ENCODE results near the gene NUP107. TPM values are rescaled to one million over a fixed set of nuclear protein-coding genes. Genes with fewer than 3 reads are reported as not detected.

The NUP107 gene
- total RNA-seq, 6 experiments from 2014 or later = 9.6 to 17.7 (median 11.9) TPM

GRCh38 chr12:68761901-68762630 lies 75.3 kb downstream of the NUP107 start:
- no peaks in the 10 kb centered on the region for H3K27me3 ChIP-seq
- peak in 3 of 4 donors; percentile 26 to 39 (median 30) for ATAC-seq
- H3K36me3 ChIP-seq = peaks cover 0 to 10% (median 0%) of the 10 kb centered on the region in 4 donors
- H3K27ac ChIP-seq = no peak overlapping the region
- H3K4me1 ChIP-seq = no peaks in the 10 kb centered on the region
- DNase-seq = no peak
- no peak overlapping the region for H3K4me3 ChIP-seq
- no peak for TF ChIP-seq CTCF (IDR thresholded peaks at IDR 0.05)
- TF ChIP-seq POLR2A (IDR thresholded peaks at IDR 0.05) = no peak
- intact Hi-C loops (cut with DNase I) = no loop called here
- no peaks in the 10 kb centered on the region for H3K9me3 ChIP-seq
- 83% methylated on average over 8 of the region's 8 CpGs for WGBS (ENCODE audit: insufficient coverage, low coverage, low lambda C conversion rate, missing lambda C conversion rate)

GRCh38 chr12:68762691-68763090 lies 75.9 kb downstream of the NUP107 start:
- intact Hi-C loops (cut with DNase I) = no loop called here
- H3K9me3 ChIP-seq = no peaks in the 10 kb centered on the region
- no peaks in the 10 kb centered on the region for H3K4me1 ChIP-seq
- 86% methylated on average over 1 of the region's 3 CpGs for WGBS (ENCODE audit: insufficient coverage, low coverage, low lambda C conversion rate, missing lambda C conversion rate)
- no peak overlapping the region for H3K27ac ChIP-seq
- H3K4me3 ChIP-seq = no peak overlapping the region
- DNase-seq (no peak), ATAC-seq (no peak)
- peaks cover 0 to 11% (median 0%) of the 10 kb centered on the region in 4 donors for H3K36me3 ChIP-seq
- TF ChIP-seq POLR2A (IDR thresholded peaks at IDR 0.05) (no peak), CTCF (IDR thresholded peaks at IDR 0.05) (no peak)
- H3K27me3 ChIP-seq = no peaks in the 10 kb centered on the region

- Histone ChIP-seq H3K36me3 (peaks cover 0 to 6% (median 0%) of the 10 kb centered on the region in 4 donors), H3K4me3 (no peak overlapping the region), H3K9me3 (no peaks in the 10 kb centered on the region), H3K27ac (no peak overlapping the region), H3K27me3 (no peaks in the 10 kb centered on the region), H3K4me1 (no peaks in the 10 kb centered on the region)
- WGBS (ENCODE audit: insufficient coverage, low coverage, low lambda C conversion rate, missing lambda C conversion rate) = 86% methylated on average over 1 of the region's 1 CpG
- intact Hi-C loops (cut with DNase I) = no loop called here
- TF ChIP-seq CTCF (IDR thresholded peaks at IDR 0.05) (no peak), POLR2A (IDR thresholded peaks at IDR 0.05) (no peak)
- DNase-seq = no peak
- no peak for ATAC-seq
Observed at GRCh38 chr12:68765696-68766095, 78.9 kb downstream of the NUP107 start.

- H3K36me3 ChIP-seq = peaks cover 0 to 6% (median 0%) of the 10 kb centered on the region in 4 donors
- no peak overlapping the region for H3K27ac ChIP-seq
- ATAC-seq (no peak), DNase-seq (no peak)
- WGBS (ENCODE audit: insufficient coverage, low coverage, low lambda C conversion rate, missing lambda C conversion rate) = 90% methylated on average over 1 of the region's 2 CpGs
- intact Hi-C loops (cut with DNase I) = no loop called here
- no peak overlapping the region for H3K4me3 ChIP-seq
- TF ChIP-seq POLR2A (IDR thresholded peaks at IDR 0.05) (no peak), CTCF (IDR thresholded peaks at IDR 0.05) (no peak)
- no peaks in the 10 kb centered on the region for H3K27me3 ChIP-seq
- no peaks in the 10 kb centered on the region for H3K9me3 ChIP-seq
- H3K4me1 ChIP-seq = no peaks in the 10 kb centered on the region
Observed at GRCh38 chr12:68766646-68767045, 79.9 kb downstream of the NUP107 start.

Data from right lobe of liver (tissue), 6 donors.